ENCODE data around the gene GMEB2.
"Not testable (repeated sequence)": the region's sequence is repeated elsewhere in the genome, so short reads cannot be mapped to it uniquely, and the experiment has no call there.

Gene GMEB2

DNA sequence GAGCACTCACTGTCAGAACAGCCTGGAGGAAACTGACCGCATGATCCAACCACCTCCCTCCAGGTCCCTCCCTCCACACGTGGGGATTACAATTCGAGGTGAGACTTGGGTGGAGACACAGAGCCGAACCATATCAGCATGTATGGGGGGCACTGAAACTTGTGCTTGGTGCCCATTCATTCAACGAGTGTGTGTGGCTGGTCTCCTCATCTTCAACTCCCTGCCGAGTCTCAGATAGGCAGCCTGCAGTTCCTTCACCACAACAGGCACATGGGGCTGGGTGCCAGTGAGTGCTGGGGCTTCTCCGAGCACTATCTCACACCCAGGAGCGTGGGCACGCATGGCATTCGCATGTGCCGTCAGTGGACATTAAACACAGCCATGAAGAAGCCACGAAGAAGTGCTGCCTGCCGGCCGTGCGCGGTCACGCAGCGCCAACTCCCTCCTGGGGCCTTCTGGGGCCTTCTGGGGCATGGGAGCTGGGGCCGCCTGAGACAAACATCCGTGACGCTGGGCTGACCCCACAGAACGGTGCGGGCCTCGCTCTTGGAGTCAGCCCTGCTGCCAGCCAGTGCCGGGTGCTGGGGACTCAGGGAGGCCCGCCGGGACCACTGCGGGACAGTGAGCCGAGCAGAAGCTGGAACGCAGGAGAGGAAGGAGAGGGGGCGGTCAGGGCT, 30.5 kb upstream of the GMEB2 start:
- DNase-seq, result no peak

DNA sequence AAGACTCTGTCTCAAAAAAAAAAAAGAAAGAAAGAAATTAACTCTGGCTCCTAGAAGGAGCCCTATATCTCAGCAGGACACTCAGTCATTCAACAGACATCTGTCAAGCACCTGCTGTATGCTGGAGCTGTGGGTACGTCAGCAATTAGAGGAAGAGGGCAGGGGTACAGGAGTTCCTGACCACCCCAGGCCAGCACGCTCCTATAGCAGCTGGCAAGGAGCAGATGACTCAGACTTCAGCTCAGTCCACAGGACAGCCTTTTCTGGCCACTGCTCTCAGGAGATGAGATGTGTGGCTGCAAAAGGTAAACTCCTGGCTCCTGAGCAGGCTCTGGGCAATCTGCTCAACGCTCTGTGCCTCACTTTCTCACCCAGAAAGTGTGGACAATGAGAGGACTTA, 29.6 kb upstream of the GMEB2 start:
- no peak for DNase-seq

DNA sequence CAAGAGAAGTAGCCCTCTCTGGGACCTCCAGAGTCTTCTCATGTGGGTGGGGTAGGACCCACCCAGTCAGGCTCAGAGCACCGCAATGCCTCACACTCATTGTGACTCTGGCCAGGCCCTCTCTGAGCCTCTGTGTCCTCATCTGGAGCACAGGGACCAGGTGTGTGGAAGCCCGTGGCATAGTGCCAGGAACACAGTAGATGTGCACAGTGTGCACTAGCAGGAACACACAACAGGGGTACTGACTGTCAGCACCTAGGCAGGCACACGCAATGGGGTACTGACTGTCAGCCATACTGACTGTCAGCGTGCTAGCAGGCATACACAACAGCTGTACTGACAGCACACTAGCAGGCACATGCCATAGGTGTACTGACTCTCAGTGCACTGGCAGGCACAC, 28.3 kb upstream of the GMEB2 start:
- DNase-seq, result no peak

DNA sequence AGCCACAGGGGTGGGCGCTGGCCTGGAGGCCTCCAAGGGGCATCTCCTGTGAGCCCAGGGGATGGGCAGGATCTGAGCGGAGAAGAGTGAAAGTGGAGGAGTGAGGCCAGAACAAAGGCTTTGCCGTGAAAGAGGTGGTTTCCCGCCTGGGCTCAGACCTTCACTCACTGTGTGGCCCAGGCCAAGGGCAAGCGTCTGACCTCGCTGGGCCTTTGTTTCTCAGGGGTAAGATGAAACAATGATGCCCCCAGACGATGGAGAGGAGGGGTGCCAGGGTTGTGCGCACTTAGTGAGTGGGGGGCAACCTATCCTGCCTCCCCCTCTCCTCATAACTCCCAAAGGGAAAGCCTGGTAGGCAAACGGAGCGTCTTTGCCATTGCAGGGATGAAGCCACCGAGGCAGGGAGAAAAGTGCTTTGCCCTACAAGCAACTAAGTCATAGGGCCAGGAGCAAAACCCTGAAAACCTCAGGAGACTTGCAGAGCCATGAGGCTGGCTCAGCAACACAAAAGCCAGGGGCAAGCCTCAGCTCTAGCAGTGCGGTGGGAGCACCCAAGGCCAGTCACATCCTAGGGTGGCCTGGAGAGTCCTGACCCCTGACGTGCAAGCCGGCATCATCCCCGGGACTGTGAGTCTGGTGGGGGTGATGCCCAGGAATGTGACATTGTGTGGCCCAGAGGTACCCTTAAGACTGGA, 27.2 kb upstream of the GMEB2 start:
- DNase-seq, result no peak

DNA sequence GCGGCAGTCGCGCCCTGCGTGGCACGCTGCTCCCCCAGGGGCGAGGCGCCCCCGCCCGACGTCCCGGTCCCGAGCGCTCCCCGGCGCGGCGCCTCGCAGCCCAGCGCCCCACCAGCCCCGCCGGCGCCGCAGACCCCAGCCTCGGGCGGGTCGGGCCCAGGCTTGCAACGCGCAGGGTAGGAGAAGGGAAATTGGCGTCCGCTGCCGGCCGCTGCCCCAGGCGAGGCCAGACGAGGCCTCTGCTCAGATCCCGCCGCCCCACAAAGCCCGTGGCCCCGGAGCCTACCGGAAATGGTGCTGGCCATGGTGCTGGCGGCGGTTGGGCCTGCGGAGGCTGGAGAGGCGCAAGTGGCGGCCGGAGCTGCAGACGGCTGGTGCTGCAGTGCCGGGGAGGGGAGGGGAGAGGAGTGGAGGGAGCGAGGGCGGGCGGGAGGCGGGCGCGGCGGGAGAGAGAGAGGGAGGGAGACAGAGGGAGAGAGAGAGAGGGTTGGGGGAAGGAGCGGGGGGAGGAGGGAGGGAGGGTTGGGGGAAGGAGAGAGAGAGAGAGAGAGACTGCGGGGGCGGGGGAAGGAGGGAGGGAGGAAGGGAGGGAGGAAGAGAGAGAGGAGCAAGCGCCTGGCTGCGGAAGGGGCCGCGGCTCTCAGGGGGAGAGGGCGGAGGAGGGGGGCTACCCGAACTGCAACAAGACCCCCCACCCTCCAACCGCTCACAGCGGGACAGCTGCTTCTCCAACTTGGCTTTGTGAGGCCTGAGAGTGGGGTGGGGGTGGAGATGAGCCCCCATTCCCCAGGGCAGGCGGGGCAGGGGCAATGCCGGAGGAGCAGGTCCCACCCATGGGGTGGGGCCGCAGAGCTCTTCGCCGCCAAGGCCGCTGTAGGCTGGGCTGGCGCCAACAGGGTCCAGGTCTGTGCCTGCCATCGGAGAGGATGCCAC, 26.4 kb upstream of the GMEB2 start, which contains the start of gene STMN3:
Gene STMN3 (minus strand): TSS at position 384 of the 933 bp plus-strand sequence. CDS start 79 bp downstream, at position 305.
- DNase-seq, result no peak

DNA sequence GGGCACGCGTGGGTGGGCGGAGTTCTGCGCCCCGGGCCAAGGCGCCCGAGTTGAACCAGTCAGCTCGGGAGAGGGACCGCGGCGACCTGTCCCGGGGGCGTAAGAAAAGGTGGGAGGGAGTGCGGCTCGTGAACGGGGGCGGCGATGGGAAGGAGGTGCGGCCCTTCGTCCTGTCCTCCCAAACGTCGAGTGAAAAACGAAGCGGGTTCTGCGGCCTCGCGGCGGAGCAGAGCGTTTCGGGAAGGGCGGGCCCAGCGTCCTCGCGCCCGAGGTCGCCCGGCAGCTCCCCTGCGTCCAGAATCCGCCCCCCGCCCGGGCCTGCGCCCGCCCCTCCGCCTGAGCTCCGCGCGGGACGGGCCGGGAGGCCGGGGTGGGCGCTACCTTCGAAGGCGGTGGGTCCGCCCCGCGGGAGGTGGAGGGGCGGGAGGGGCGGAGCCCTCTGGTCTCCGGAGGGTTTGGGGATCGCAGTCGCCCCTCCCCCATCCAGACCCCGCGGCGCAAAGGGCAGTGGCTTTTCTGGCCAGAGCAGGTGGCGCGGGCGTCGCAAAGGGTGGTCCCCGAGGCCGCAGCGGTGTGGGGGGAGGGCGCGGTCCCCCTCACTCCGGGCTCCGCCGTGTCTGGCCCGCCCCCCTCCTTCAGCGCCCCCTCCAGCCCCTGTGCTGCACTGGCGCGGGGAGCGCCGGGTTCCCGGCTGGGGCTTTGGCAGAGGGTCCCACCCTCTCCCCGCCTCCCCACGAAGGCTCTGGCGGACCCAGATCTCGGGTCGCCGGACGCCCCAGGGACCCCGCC, 25.5 kb upstream of the GMEB2 start:
- no peak for DNase-seq

DNA sequence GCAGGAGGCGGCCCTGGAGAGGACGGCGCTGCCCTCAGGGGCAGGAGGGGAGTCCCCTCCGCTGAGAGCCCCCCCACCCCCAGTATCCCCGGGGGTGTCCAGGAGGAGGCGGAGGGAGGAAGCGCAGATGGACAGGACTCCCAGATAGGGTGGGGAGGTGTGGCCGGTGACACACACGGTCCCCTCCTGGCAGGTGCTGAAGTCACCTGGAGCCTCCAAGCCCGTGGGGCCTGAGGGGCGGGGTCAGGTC, 25.0 kb upstream of the GMEB2 start:
- no peak for DNase-seq

DNA sequence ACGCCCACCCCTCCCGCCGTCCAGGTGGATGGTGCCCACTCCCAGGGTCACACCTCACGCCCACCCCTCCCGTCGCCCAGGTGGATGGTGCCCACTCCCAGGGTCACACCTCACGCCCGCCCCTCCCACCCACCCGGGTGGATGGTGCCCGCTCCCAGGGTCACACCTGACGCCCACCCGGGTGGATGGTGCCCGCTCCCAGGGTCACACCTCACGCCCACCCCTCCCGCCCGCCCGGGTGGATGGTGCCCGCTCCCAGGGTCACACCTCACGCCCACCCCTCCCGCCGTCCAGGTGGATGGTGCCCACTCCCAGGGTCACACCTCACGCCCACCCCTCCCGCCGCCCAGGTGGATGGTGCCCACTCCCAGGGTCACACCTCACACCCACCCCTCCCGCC, 23.6 kb upstream of the GMEB2 start:
- DNase-seq, result not testable (repeated sequence)

DNA sequence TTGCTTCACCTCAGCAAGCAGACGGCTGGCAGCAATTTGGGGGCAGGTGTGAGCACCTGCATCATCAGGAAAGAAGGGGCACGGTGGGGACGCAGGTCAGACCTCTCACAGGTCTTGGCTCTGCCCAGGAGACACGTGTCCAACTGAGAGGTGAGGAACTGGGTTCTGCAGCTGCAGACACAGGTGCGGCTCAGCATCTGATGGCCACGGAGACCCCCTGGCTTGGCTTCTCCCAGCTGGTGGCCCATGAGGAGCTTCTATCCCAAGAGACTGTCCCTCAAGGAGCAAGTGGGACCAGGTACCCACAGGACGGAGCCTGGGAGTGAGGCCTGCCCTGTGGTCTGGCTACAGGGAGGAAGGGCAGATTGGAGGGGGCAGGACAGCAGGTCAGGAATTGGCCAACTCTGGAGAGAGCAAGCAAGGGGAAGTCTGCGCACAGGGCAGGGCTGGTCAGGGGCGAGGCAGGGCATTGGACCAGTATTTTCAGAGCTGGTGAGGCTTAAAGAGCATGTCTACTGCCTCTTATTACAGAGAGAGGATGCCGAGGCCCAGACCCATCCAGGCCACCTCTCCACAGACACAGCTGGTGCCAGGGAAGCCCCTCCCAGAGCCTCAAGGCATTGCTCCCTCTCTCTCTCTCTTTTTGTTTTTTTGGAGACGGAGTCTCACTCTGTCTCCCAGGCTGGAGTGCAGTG, 22.1 kb upstream of the GMEB2 start:
- no peak for DNase-seq

DNA sequence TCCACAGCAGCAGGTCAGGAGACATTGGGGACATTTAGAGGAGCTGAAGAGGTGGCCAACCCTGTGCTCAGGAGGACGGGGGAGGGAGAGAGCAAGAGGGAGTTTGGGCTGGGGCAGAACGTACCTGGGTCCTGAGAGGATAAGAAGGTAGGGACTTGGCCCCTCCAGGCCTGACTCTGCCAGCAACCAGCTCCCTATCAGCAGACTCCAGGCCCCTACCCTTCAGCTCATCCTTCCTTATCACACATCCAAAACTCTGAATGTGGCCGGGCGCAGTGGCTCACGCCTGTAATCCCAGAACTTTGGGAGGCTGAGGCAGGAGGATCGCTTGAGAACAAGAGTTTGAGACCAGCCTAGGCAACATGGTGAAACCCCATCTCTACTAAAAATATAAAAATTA, 21.3 kb upstream of the GMEB2 start:
- no peak for DNase-seq

DNA sequence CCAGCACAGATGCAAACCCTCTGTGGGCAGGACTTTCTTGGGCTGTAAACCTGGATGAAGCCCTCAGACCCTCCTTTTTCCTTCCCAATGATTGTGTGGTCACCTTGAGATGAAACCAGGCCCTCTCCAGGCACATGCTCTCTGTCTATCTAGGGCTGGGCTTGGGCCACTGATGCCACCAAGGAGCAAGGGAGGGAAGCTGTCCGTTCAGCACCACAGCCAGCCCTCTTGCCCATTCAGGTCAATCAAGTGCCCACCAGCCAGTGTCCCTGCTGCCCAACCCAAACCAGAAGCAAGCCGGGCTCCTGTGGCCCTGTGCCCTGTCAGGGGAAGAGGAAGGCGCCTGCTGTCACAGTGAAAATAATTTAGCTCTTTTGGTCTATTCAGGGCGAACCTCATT, 18.3 kb upstream of the GMEB2 start:
- no peak for DNase-seq

DNA sequence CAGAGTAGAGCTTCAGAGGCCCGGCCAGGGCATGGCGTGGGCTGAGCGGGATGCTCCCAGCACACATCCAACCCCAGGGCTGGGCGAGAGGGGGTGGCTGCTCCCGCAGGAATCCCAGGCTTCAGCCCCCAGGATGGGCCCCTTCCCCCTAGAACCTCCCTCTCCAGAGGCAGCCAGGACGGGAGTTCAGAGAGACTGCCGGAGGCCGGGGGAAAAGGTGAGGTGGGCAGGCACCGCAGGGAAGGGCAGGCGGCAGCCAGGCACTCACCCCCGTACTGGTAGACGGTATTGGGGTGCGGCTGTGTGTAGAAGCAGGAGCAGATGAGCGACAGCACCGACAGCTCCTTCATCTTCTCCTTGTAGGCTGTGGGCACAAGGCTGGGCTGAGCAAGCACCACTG, 17.0 kb upstream of the GMEB2 start:
- no peak for DNase-seq

DNA sequence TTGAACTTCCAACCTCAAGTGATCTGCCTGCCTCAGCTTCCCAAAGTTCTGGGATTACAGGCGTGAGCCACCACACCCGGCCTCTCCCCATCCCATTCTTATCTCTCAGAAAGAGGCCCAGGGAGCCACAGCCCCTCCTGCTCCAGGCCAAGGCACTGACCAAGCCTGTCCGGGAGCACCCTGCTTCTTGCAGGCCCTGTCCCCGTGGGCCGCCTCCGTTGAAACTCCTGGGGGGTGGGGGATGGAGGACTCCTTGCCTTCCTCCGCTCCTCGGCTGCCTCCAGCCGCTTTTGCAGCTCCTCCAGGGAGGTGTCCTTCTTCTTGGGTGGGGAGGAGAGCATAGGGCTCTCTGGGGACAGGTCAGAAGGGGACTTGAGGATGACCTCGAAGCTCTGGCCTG, 16.6 kb upstream of the GMEB2 start:
- no peak for DNase-seq

DNA sequence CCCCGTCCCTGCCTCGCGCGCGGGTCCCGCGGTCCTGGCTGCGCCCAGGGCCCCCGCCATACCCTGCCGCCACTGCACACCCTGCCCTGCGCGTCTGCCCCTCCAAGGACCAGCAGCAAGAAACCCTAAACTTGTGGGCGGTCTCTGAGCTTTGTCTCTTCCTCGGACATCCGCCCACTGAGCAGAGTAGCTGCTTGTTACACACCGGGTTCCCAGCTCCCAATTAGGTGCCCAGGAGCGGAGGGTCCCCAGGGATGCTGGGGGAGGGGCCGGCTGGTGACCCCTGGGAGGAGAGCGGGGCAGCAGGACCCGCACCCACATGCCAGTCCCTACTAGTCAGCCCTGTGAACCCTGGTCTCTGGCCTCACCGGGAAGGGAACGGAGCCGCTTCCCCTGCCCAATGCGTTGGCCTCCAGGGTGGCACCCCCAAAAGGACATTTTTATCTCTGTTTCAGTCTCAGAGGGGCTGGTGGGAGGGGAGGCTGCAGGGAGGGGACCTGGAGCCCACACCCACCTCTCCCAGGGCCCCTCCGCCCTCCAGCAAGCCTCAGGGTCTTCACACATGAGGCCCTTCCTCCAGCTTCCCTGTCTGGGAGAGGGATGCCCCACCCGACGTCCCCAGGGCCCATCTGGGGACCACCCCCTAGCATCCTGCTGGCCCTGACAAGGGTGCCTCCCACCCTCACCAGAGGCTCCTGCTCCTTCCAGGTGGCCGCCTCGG, 15.8 kb upstream of the GMEB2 start:
- DNase-seq, result no peak

DNA sequence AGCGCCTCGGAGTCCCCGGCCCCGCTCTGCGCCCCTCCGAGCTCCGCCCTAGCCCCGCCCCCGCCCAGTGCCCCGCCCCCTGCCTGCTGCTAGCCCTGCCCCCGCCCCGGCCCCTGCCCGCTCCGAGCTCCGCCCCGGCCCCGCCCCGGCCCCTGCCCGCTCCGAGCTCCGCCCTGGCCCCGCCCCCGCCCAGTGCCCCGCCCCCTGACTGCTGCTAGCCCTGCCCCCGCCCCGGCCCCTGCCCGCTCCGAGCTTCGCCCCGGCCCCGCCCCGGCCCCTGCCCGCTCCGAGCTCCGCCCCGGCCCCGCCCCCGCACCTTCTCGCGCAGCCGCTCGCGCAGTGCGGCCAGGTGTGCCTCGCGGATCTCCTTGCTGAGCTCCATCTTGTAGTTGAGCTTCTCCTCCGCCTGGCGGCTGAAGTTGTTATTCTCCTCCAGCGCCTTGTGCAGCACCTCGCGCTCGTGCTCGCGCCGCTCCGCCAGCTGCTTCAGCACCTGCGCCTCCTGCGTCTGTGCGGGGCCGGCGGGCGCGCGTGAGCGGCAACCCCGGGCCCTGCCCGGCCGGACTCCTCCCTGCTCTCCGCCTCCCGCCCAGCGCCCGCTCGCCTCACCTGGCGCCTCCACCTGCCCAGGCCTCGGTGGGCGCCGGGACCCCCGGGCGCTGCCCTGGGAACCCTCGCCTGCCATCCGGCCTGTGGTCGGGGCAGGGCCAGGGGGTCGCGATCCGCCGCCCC, 15.1 kb upstream of the GMEB2 start:
- no peak for DNase-seq

DNA sequence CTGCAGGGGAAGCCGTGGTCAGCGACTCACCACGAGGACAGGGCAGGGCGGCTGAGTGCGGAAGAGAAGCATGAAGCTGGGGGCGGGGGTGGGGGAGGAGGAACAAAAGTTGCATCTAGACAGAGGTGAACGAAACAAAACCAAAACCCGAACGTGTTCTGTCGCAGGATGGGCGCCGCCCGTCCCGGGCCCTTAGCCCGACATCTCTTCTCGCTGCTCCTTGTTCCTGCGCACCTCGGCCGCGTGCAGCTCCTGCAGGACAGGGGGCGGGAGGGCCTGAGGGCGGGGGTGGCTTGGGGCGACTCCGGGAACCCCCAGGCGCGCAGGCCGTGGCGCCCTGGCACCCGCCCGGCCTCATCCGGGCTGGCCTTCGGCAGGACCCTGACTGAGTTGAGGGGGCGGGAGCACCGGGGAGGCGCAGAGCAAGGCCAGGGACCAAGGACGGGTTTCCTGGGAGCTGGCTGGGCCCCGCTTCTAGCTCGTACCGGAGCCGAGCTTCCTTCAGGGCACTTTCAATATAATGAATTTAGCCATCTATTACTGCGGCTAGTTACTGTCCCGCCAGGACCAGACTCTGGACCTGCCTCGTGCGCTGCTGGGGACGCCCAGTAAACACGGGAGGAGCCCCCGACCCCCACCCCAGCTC, 14.4 kb upstream of the GMEB2 start:
- no peak for DNase-seq

DNA sequence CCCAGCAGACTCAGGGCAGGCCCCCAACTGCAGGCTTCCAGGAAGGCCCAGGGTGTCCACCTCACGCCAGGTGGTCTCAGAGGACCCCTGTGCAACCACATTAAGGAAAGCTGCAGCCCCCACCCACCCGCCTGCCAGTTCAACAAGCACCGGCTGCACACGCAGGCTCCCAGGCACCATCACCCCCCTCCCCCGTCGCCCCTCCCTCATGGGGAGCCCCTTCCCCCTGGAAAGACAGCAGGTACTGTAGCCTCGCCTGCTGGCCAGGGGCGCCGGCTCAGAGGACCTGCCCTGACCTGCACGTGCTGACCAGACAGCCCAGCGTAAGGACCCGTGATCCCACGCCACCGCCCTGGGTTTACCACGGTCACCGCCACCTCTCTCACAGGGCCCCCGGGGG, 13.8 kb upstream of the GMEB2 start:
- not testable (repeated sequence) for DNase-seq

DNA sequence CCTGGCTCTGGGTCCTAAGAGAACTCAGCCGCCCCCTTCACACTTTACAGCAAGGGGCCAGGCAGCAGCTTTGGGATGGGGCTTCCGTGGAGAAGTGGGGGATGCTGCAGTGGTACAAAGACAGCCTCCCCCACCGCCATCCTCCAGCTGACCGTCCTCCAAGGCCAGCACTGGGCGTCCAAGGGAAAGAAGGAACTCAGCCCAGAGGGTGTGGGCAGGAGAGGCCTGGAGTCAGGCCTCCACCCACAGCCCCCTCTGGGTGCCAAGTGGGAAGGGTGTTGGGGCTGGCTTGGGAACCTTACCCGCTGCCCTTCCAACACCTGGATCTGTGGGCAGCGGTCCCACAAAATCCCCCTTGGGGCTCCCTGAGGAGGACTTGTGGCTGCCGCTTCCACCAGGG, 13.2 kb upstream of the GMEB2 start:
- no peak for DNase-seq

DNA sequence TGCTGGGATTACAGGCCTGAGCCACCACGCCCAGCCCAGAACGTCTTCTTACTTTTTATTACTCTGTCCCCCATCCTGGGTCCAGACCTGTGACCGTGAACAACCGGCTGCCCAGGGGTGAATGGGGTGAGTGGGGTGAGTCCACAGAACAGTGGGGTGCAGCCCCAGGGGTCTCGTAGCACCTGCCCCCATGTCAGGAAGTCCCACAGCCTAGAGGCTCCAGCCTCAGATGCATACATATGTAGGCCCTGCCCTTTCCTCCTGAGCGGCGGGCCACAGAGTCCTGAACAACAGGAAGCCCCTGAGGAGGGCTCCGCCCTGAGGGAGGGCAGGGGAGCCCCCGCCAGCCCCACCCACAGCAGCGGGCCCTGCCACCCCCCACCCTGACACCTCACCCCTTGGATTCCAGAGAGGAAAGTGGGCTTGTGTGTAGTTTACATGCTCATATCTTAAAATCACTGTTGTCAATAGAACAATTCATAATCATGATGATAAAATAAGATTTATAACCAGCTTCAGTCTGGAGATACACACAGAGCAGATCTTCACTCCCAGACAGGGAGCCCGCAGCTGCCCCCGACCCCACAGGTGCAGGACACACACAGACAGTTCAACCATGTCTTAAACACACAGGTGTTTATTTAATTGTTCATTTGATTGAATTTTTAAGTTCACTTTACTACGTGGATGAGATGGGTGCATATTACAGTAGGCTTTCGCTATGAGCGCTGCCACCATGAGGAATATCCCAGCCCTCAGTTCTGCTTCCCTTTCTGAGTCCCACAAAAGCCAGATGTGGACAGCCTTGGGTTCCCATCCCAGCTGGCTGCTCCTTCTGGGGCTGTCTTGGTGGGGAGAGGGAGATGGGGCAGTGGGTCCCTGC, 12.4 kb upstream of the GMEB2 start:
- DNase-seq, result no peak
